Measurements from ENCODE around the gene BCL7A.

- TF ChIP-seq POLR2AphosphoS5 (IDR thresholded peaks at IDR 0.05) (no peak), EP300 (conservative IDR thresholded peaks at IDR 0.05; ENCODE audit: poor library complexity, severe bottlenecking) (no peak), CTCF (IDR thresholded peaks at IDR 0.05; ENCODE audit: poor library complexity, severe bottlenecking) (no peak), RAD21 (conservative IDR thresholded peaks at IDR 0.05) (no peak), SMC3 (conservative IDR thresholded peaks at IDR 0.05; ENCODE audit: poor library complexity) (no peak)
- TF ChIP-seq, protein P1, sequence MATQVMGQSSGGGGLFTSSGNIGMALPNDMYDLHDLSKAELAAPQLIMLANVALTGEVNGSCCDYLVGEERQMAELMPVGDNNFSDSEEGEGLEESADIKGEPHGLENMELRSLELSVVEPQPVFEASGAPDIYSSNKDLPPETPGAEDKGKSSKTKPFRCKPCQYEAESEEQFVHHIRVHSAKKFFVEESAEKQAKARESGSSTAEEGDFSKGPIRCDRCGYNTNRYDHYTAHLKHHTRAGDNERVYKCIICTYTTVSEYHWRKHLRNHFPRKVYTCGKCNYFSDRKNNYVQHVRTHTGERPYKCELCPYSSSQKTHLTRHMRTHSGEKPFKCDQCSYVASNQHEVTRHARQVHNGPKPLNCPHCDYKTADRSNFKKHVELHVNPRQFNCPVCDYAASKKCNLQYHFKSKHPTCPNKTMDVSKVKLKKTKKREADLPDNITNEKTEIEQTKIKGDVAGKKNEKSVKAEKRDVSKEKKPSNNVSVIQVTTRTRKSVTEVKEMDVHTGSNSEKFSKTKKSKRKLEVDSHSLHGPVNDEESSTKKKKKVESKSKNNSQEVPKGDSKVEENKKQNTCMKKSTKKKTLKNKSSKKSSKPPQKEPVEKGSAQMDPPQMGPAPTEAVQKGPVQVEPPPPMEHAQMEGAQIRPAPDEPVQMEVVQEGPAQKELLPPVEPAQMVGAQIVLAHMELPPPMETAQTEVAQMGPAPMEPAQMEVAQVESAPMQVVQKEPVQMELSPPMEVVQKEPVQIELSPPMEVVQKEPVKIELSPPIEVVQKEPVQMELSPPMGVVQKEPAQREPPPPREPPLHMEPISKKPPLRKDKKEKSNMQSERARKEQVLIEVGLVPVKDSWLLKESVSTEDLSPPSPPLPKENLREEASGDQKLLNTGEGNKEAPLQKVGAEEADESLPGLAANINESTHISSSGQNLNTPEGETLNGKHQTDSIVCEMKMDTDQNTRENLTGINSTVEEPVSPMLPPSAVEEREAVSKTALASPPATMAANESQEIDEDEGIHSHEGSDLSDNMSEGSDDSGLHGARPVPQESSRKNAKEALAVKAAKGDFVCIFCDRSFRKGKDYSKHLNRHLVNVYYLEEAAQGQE (IDR thresholded peaks at IDR 0.05; ENCODE audit: borderline replicate concordance), result no peak
These were observed 80.6 kb downstream of the BCL7A start for GRCh38 chr12:122102331-122102730.
